ENCODE results near the gene ACADS. TPM values are rescaled to one million over a fixed set of nuclear protein-coding genes. Genes with fewer than 3 reads are reported as not detected.

ACADS gene
- total RNA-seq, 1 donor from 2014 or later: 11.7 TPM

- no peaks in the 10 kb centered on the region for H3K9me3 Mint-ChIP-seq (ENCODE audit: low read depth)
These were observed 4.4 kb upstream of the ACADS start for GRCh38 chr12:120720987-120721801.

GRCh38 chr12:120721866-120722265, 3.8 kb upstream of the ACADS start:
- Mint-ChIP-seq H3K27ac (no peak overlapping the region), H3K27me3 (peaks cover 4% of the 10 kb centered on the region), H3K4me3 (ENCODE audit: low read depth) (no peak overlapping the region), H3K36me3 (ENCODE audit: insufficient read depth) (peaks cover 39% of the 10 kb centered on the region), H3K4me1 (ENCODE audit: low read depth) (peaks cover 39% of the 10 kb centered on the region), H3K9me3 (ENCODE audit: low read depth) (no peaks in the 10 kb centered on the region)
- TF ChIP-seq CTCF (IDR thresholded peaks at IDR 0.05; ENCODE audit: unreplicated experiment): no peak
- no peak for DNase-seq (ENCODE audit: low spot score, unreplicated experiment)

More at GRCh38 chr12:120720987-120721801, 4.4 kb upstream of the ACADS start:
- no peak for DNase-seq (ENCODE audit: low spot score, unreplicated experiment)
- H3K27ac Mint-ChIP-seq: peak overlapping the region; percentile 41
- H3K4me3 Mint-ChIP-seq (ENCODE audit: low read depth): no peak overlapping the region
- TF ChIP-seq CTCF (IDR thresholded peaks at IDR 0.05; ENCODE audit: unreplicated experiment): no peak
- H3K4me1 Mint-ChIP-seq (ENCODE audit: low read depth): peaks cover 37% of the 10 kb centered on the region
- peaks cover 45% of the 10 kb centered on the region for H3K36me3 Mint-ChIP-seq (ENCODE audit: insufficient read depth)
- peaks cover 1% of the 10 kb centered on the region for H3K27me3 Mint-ChIP-seq

- H3K4me1 Mint-ChIP-seq (ENCODE audit: low read depth): peaks cover 39% of the 10 kb centered on the region
- no peak for TF ChIP-seq CTCF (IDR thresholded peaks at IDR 0.05; ENCODE audit: unreplicated experiment)
- peaks cover 4% of the 10 kb centered on the region for H3K27me3 Mint-ChIP-seq
These were observed 2.8 kb upstream of the ACADS start for GRCh38 chr12:120722784-120723183.

DNA sequence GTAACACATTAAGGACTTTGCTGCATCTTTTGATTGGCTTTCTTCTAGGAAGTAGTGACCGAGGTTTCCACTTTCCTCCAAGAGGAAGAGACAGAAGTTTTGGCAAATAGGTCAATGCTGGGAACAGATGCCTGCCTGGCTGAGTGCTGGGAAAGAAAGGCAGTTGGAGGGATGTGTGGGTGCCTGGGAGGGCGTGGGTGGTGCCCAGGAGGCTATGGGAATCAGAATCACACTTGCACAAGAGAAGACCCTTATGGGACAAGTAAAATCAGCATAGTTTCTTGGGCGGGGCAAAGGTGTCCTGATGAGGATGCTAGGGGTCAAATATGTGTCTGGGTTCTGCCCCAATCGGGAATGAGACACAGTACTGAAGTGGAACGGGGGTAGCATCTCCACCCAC, 906 bp upstream of the ACADS start:
- peaks cover 23% of the 10 kb centered on the region for H3K4me1 Mint-ChIP-seq (ENCODE audit: low read depth)
- H3K27me3 Mint-ChIP-seq: peaks cover 4% of the 10 kb centered on the region
- TF ChIP-seq CTCF (IDR thresholded peaks at IDR 0.05; ENCODE audit: unreplicated experiment): no peak
- no peak for DNase-seq (ENCODE audit: low spot score, unreplicated experiment)
- H3K4me3 Mint-ChIP-seq (ENCODE audit: low read depth): peak overlapping the region; percentile 84
- peaks cover 36% of the 10 kb centered on the region for H3K36me3 Mint-ChIP-seq (ENCODE audit: insufficient read depth)
- no peak overlapping the region for H3K27ac Mint-ChIP-seq
- H3K9me3 Mint-ChIP-seq (ENCODE audit: low read depth): no peaks in the 10 kb centered on the region

More at GRCh38 chr12:120722784-120723183, 2.8 kb upstream of the ACADS start:
- no peak overlapping the region for H3K27ac Mint-ChIP-seq
- H3K9me3 Mint-ChIP-seq (ENCODE audit: low read depth): no peaks in the 10 kb centered on the region
- H3K36me3 Mint-ChIP-seq (ENCODE audit: insufficient read depth): peaks cover 37% of the 10 kb centered on the region
- H3K4me3 Mint-ChIP-seq (ENCODE audit: low read depth): no peak overlapping the region
- no peak for DNase-seq (ENCODE audit: low spot score, unreplicated experiment)

DNA sequence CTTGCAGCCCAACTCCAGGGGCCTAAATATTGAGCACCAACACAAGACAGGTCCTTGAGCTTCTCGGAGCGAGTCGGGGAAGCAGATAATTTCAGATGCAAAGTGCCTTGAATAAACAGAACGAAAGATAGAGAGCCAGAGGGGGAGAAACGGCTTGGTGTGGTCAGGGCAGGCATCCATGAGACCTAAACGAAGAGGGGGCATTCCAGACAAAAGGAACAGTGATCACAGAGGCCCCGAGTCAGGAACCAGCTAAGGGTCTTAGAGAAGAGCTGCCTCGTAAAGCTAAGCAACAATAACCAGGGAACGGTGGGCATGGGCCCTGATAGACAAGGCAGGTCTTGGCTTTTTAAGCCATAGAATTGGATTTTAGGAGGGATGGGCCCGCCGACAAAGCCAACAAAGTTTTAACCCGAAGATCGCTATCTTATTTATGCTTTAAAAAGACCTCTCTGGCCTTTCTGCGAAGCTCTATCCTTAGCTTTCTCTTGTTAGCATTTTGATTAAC, 421 bp upstream of the ACADS start:
- DNase-seq (ENCODE audit: low spot score, unreplicated experiment): no peak
- TF ChIP-seq CTCF (IDR thresholded peaks at IDR 0.05; ENCODE audit: unreplicated experiment): no peak
- Mint-ChIP-seq H3K9me3 (ENCODE audit: low read depth) (no peaks in the 10 kb centered on the region), H3K27ac (no peak overlapping the region), H3K4me3 (ENCODE audit: low read depth) (peak overlapping the region; percentile 84), H3K27me3 (peaks cover 4% of the 10 kb centered on the region), H3K4me1 (ENCODE audit: low read depth) (peaks cover 18% of the 10 kb centered on the region), H3K36me3 (ENCODE audit: insufficient read depth) (peaks cover 34% of the 10 kb centered on the region)
